NCI-H748 (cell line): ENCODE data around the gene NEGR1.

Experiments
- DNase-seq: peaks from one replicate; lab custom pipeline; 2025; ENCODE audit not compliant: unreplicated experiment; lab: John Stamatoyannopoulos, UW

The NEGR1 gene

GRCh38 chr1:71649608-71650007 lies 632.7 kb downstream of the NEGR1 start:
- no peak for DNase-seq

GRCh38 chr1:71647513-71648300 lies 634.6 kb downstream of the NEGR1 start:
- DNase-seq = no peak

- DNase-seq = no peak
These were observed 637.3 kb downstream of the NEGR1 start for GRCh38 chr1:71645015-71645414.

- DNase-seq = no peak
These were observed 640.4 kb downstream of the NEGR1 start for GRCh38 chr1:71641903-71642302.

GRCh38 chr1:71640998-71641397 lies 641.3 kb downstream of the NEGR1 start:
- peak; percentile 94 for DNase-seq

GRCh38 chr1:71640116-71640515 lies 642.2 kb downstream of the NEGR1 start:
- peak; percentile 21 for DNase-seq

- DNase-seq = no peak
These were observed 644.1 kb downstream of the NEGR1 start for GRCh38 chr1:71638081-71638766.

- DNase-seq = no peak
These were observed 646.8 kb downstream of the NEGR1 start for GRCh38 chr1:71635568-71635967.

GRCh38 chr1:71634159-71634558 lies 648.2 kb downstream of the NEGR1 start:
- DNase-seq = peak; percentile 97

- DNase-seq = no peak
These were observed 652.3 kb downstream of the NEGR1 start for GRCh38 chr1:71630073-71630472.

GRCh38 chr1:71625004-71625403 lies 657.3 kb downstream of the NEGR1 start:
- DNase-seq = no peak

- DNase-seq = no peak
These were observed 658.5 kb downstream of the NEGR1 start for GRCh38 chr1:71623888-71624287.

GRCh38 chr1:71621785-71622184 lies 660.6 kb downstream of the NEGR1 start:
- peak; percentile 49 for DNase-seq

- DNase-seq = no peak
These were observed 663.4 kb downstream of the NEGR1 start for GRCh38 chr1:71618766-71619530.

- no peak for DNase-seq
These were observed 664.1 kb downstream of the NEGR1 start for GRCh38 chr1:71618191-71618590.

- DNase-seq = no peak
These were observed 671.9 kb downstream of the NEGR1 start for GRCh38 chr1:71610476-71610875.

GRCh38 chr1:71603044-71603776 lies 679.1 kb downstream of the NEGR1 start:
- no peak for DNase-seq

GRCh38 chr1:71600023-71600422 lies 682.3 kb downstream of the NEGR1 start:
- no peak for DNase-seq

- peak; percentile 33 for DNase-seq
These were observed 683.0 kb downstream of the NEGR1 start for GRCh38 chr1:71599306-71599705.

- peak; percentile 60 for DNase-seq
These were observed 688.8 kb downstream of the NEGR1 start for GRCh38 chr1:71593523-71593922.

- DNase-seq = peak; percentile 41
These were observed 689.6 kb downstream of the NEGR1 start for GRCh38 chr1:71592646-71593274.
